CD4-positive, alpha-beta T cell treated with Interleukin-17A for 4 hours (primary cell): ENCODE results near the gene TSHB.
A peak's percentile ranks its signal among the peaks of the same experiment; 100 is the strongest.
"Not testable (repeated sequence)": the region's sequence is repeated elsewhere in the genome, so short reads cannot be mapped to it uniquely, and the experiment has no call there.

ENCODE experiments used
- DNase-seq: peaks from one replicate; pipeline ENCODE4 v3.0.0-alpha.2; 2020; ENCODE audit warnings: mixed read lengths

TSHB gene

DNA sequence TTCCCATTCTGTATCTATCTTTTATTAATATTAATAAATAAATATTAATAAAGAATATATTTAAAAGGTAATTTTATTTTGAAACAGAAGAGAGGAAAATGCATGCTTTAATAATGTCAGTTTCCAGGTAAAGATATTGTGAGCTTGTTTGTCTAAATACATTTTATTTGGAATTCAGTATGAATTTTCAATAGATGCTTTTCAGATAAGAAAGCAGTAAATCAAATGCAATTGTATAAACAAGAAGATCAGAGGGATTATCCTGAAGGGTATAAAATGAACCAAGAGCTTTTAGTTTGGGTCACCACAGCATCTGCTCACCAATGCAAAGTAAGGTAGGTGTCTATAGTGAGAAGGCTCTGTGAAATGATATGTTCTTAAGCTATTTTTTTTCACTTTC lies at the start of gene TSHB:
Gene TSHB (plus strand): TSS at position 301 of the 400 bp plus-strand sequence. CDS start 3,537 bp downstream, outside the sequence.
- DNase-seq: no peak

DNA sequence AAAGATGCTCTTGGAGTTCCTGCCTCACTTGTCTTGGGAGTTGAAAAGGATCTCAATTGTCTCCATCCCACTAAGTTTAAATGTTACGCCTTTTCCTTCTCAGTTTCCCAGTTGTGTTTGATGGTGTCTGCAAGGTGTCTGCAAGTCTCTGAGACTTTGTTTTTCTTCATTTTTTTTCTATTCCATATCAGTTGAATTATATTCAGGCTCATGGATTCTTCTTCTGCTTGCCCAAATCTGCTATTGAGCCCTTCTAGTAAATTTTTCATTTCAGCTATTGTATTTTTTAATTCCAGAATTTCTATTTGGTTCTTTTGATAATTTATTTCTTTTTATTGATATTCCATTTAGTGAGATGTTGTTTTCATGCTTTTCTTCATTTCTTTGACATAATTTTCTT lies 47.4 kb upstream of the TSHB start:
- no peak for DNase-seq

DNA sequence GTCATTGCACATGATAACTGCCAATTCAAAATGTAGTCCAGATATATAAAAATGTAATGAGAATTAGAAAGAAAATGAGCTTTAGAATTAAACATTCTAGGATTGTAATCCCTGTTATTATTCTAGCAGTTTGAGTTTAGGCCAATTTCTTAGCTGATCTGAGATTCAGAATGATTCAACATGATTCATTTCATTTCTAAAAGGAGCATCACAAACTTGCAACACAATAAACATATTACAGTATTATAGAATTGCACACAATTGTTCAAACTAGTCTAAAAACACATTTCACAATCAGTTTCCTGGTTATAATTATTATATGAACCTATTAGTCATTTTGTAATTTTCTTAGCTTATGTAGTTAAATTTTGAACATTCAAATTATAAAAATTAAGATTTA lies 43.3 kb upstream of the TSHB start:
- DNase-seq: no peak

DNA sequence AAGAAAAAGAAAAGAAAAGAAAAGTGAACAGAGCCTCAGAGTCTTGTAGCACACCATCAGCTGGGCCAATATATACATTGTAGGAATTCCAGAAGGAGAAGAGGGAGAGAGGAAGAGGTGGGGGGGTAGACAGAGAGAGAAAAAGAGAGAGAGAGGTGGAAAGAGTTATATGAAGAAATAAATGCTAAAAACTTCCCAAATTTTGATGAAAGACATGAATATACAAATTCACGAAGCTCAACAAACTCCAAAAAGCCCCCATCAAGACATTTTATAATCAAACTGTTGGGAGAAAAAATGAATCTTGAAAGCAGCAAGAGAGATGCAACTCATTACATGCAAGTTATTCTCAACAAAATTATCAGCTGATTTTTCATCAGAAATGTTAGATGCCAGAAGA lies 41.5 kb upstream of the TSHB start:
- no peak for DNase-seq

DNA sequence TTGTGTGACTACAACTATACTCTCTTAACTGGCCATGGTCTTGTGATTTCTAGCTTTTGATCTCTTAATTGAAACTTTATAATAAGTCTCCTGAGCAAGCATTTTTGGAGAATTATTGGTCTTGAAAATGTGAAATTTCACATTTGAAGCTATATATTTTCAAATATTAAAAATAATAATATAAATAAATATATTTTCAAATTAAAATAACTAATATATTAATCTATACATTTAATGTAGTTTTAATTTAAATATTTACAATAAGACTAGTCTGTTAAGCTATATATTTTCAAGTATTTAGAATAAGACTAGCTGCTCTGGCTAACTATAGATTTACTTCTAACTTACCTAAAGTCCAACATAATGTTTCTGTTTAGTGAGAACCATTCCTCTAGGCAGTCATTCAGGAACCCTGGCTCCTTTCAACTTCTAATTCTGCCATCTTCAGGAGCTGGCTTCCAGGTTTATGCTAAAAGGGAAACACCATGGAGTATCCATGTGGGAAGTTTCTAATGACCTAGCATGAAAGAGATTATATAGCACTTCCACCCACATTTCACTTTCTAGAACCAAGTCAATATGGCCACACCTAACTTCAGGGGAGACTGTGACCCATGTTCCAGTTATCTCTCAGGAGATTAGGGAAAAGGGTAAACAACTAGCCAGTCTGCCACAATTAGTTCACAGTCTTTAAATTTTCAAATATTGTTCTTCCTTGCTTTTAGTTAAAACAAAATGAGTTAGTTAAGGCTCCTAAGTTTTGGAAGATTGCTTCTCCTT lies 31.9 kb upstream of the TSHB start:
- no peak for DNase-seq

DNA sequence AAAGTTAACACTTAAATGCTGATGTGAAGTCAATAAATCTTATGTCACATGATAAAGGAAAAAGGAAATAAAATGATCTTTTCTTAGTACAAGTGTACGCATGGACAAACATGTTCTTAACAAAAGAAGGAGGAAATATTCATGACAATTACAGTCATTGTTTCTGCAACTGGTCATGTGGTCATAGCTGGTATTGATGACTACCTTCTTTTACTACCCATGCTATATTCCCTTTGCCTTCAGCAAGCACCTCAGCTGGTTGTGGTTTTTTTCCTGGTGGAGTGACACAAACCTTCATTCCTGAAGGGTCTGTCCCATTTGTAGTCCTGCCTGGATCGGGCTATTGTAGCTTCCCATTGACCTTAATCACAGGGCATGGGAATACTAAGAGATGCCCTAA lies 23.4 kb upstream of the TSHB start:
- DNase-seq: no peak

DNA sequence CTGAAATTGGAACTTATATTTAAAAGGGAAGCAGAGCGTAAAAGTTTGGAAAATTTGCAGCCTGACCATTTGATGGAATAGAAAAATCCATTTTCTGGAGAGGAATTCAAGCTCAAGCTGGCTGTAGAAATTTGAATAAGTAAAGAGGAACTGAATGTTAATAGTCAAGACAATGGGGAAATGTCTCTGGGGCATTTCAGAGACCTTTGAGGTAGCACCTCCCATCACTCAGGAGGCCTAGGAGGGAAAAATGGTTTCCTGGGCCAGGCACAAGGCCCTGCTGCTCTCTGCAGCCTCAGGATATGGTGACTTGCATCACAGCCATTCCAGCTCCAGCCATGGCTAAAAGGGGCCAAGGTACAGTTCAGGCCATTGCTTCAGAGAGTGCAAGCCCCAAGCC lies 17.6 kb upstream of the TSHB start:
- DNase-seq: no peak

DNA sequence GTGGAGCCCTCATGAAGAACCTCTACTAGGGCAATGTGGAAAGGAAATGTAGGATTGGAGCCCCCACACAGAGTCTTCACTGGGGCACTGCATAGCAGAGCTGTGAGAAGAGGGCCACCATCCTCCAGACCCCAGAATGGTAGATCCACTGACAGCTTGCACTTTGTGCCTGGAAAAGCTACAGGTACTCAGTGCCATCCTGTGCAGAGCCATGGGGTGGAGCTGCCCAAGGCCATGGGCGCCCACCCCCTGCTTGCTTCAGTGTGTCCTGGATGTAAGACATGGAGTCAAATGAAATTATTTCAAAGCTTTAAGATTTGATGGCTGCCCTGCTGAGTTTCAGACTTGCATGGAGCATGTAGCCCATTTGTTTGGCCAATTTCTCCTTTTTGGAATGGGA lies 17.2 kb upstream of the TSHB start:
- DNase-seq: no peak

DNA sequence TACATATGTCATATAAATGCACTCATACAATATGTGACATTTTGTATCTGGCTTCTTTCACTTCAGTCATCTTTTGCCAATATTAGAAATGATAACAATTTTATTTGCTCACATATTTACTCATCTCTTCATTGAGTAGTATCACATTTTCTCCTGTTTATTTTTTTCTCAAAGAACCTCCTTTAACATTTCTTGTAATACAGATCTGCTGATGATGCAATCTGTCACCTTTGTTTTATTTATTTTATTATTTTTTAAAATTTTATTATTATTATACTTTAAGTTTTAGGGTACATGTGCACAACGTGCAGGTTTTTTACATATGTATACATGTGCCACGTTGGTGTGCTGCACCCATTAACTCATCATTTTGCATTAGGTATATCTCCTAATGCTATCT lies 15.8 kb upstream of the TSHB start:
- no peak for DNase-seq

DNA sequence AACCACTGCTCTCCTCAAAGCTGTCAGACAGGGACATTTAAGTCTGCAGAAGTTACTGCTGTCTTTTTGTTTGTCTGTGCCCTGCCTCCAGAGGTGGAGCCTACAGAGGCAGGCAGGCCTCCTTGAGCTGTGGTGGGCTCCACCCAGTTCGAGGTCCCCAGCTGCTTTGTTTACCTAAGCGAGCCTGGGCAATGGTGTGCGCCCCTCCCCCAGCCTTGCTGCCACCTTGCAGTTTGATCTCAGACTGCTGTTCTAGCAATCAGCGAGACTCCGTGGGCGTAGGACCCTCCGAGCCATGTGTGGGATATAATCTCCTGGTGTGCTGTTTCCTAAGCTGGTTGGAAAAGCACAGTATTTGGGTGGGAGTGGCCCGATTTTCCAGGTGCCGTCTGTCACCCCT lies 10.1 kb upstream of the TSHB start:
- not testable (repeated sequence) for DNase-seq

DNA sequence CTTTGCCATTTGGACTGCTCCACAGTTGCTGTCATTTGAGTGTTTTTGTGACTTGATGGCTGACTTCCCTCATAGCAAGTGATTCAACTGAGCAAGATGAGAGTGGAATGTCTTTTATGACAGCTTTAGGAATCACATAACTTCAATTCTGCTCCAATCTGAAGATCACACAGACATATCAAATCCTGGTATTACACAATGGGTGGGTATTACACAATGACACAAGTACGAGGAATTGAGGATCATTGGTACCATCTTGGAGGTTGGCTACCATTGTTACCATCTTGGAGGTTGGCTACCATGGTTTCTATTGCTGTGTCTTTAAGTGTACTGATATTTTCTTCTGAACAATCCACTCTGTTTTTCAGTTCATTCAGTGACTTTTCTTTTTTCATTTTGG lies 8.5 kb upstream of the TSHB start:
- DNase-seq: no peak

DNA sequence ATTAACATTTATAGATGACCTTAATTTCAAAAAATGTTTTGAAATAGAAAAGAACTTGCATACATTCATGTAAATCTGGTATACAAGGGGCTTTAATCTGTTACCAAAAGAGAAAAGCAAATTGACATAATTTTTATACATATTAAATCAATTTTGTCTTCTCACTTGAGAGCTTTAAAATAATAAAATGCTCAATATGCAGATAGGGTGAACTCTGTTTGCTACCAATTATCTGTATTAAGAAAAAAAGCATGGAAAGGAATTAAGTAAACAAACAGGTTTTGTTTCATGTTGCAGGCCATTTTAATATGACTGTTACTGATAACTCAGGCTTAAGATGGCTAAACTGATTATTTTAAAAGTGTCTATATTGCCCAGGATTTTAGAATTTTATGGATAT lies 6.0 kb upstream of the TSHB start:
- no peak for DNase-seq

DNA sequence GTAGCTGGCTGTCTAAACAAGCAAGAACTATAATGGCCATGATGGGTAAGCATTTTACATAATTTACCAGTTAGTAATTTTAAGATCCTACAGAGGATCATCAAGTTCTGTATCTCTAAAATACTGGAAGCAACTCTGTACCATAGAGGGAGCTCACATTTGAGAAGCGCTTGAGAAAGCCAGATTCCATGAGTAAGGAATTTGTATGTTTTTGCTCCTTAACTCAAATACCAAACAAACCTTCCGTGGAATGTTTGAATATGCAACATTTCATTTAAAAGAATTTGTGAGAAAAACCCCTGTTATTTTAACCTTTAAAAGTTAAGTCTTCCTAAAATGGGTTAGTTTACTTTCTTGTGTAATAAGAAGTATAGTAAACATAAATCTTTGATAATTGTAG lies 2.0 kb downstream of the TSHB start:
- DNase-seq: no peak

DNA sequence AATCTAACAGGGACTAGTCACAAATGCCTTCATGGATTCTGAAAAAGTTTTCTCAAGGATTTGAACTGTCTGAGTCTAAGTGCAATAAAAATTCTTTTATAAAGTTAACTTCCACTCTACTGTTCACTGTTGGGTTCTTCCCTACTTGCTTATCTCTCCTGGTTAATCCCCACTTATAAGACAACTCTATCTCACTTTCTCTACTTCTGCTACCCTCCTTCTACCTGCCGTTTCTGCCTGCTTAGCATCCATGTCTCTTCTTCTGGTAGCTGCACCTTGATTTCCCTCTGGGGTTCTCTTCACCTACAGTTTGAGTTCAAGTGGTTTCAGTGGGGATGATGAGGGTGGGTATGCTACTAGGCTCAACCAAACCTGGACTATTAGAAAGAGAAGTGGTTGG lies 6.0 kb downstream of the TSHB start:
- DNase-seq: no peak

DNA sequence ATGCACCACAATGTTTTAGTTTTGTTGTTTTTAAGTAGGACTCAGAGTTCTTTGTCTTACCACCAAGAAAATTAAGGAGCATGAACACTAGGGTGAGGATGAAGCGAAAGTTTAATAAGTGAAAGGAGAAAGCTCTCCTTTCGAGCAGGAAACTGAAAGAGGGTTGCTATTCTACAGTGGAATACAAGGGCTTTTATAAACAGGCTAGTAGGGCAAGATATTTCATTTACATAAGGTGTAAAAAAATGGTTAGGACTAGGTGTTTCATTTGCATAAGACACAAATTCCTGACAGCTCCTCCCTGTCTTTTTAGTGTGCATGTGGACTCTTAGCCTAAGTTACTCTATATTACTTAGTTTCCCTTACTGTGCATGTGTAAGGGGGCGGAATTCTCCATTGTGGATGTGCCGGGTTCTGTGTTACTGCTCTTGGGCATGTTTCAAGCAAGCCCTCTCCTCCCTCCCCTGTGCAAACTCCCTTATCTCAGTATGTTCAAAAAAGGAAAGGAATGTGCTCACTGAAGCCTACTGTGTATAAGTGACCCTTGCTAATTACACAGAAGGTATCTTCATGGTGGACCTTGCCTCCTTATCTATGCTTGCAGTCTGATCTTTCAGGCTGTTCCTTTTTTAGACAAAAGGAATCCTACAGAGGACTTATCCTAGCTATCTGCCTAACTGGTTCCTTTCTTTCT lies 7.3 kb downstream of the TSHB start:
- DNase-seq: no peak

DNA sequence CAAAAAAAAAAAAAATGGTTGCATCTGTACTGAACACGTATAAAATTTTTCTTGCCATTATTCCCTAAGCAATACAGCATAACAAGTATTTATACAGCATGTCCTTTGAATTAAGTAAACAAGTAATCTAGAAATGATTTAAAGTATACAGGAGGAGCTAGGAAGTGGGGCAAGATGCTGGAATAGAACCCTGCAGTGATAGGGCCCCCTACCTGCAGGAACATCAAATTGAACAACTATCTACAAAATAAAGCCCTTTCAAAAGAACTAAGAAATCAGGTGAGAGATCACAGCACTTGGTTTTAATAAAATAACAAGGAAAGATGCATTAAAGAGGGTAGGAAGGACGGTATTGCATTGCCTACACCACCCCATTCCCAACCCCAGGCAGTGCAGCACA lies 10.9 kb downstream of the TSHB start:
- no peak for DNase-seq

DNA sequence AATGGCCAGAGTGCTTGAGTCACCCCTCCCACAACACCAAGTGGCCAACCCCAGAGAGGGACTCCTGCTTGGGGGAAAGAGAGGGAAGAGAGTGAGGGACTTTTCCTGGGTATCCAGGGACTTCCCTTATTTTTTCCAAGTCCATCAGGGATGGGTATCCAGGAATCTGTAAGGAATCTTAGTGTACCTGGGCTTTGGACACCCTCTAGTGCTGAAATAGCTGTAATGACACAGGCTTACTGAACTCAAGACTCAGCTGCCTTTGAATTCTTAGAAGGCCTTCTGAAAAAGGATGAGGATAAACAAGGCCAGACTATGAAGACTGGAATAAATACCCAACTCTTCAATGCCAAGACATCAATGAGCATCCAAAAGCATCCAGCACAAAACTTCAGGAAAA lies 12.0 kb downstream of the TSHB start:
- DNase-seq: no peak

DNA sequence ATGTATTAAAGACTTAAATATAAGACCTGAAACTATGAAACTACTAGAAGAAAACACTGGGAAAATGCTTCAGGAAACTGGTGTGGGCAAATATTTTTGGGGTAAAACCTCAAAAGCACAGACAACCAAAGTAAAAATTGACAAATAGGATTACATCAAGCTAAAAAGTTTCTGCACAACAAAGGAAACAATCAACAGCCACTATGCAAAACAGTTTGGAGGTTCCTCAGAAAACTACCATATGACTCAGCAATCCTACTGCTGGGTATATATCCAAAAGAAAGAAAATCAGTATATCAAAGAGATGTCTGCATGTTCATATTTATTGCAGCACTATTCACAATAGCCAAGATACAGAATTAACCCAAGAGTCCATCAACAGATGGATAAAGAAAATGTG lies 17.1 kb downstream of the TSHB start:
- no peak for DNase-seq

DNA sequence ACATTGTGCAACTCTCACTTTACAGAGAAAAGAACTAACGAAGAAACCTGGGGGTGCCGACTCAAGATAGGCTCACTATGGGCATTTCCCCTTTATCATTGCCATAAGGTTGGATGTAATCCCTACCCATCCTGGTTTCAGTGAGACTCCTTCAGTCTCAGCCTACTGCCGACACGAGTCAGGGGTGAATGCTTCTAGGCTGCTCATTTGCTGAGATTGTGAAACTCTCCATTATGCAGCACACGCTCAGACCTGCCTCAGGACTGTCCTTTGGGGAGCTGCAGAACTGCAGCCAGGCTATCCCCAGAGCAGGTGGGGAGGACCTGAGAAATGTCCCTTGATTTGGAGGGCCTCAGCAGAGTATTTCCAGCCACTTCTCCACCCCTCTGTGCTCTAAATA lies 22.2 kb downstream of the TSHB start:
- DNase-seq: no peak

DNA sequence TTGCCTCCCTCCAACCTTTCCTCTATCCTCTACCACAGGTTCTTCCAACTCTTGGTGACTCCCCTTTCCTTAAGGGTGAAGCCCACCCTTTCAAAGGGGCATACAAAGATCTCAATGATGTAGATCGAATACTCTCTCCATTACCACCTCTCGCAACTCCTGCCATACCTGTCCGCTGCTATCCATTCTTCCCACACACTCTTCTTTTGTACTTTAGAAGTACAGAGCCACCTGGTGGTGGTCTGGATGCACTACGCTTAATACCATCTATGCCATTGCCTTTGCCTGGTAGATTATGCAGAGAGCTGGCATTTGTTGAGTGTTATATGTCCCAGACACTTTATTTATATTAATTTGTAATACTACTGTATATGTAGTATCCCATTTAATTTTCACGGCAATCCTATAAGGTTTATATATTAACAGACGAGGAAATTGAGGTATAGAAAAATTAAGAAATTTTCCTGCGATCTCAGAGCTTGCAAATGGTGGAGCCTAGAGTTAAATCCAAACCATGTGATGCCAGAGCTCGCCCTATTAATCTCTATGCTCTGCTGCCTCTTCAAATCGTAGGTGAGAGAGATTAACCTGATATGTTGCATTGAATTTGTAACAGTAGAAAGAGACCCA lies 22.9 kb downstream of the TSHB start:
- DNase-seq: peak; percentile 71

DNA sequence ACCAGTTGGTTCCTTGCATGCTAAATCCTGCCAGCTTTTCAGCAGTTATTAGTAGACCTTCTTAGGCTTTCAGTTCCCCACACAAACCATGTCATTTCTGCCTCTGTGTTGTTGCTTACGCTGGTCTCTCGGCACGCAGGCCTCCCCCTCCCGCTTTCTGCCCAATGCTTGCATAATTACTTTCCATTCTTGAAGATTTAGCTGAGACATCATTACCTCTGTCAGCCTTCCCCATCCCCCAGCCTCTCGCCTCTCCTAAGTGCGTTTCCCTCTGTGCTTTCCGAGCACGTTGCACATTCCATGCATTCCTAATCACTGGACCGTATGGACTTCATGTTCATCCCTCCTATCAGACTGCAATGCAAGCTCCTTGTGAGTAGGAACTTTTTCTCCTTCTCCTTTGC lies 26.8 kb downstream of the TSHB start:
- no peak for DNase-seq

DNA sequence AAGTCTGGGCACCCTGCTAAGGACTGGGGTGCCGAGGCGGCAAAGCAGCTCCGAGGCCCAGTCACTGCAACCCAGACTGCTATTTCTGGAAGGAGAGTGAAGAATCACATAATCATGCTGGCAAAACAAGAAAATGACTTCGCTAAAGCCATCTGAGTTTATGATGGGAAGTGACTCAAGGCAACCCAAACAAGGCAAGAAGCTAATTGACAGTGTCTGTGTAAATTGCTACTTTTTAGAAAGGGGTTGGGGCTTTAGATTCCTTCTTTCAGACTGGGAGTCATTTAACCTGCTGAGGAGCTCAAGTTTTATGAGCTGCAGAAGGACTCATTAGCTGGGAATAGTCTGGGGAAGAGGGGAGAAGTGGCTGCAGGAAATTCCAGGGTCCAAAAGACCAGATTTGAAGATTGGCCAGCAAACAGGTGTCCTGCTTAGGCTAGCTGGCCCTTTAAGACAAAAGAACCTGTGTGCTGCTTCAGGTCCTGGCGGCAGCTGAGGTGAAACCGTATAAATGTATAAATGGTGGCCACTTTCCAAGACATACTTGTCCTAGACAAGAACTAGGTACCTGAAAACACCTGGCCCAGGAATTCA lies 28.1 kb downstream of the TSHB start:
- DNase-seq: no peak

DNA sequence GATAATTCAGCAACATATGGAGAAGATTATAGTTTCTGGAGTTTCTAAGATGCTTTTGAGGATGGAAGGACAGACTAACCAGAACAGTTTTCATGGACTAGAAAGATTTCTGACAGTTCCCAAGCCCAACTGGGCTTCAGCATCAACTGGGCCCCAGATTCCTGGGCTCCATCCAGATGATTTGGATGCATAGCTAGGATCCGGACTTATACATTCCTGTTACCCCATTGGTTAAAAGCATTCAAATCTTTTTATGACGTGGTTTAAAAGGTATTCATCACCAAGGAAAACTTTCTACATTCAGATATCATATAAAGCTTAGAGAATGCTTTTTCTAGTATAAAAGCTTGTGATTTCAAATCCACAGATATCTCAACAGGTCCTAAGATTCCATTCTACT lies 29.7 kb downstream of the TSHB start:
- no peak for DNase-seq

DNA sequence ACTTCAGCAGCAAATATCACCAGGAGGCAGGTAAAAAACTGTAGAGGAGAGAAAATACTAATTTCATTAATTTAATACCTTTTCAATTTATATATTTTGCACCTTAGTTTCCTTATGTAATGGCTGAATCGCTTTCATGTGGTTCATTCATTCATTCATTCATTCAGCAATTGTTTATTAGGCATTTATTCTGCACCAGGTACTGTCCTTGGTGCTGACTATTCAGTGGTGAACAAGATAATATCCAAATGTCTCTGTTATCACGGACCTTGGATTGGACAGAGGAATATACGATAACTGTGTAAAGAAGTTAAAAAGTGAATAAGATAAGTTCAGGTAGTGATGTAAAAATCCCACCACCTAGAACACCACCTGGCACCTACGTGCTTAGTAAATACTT lies 30.9 kb downstream of the TSHB start:
- DNase-seq: no peak
